ACHN (cell line): ENCODE data around the gene IFIT5.
"Not testable (repeated sequence)": the region's sequence is repeated elsewhere in the genome, so short reads cannot be mapped to it uniquely, and the experiment has no call there.

Experiments used
- DNase-seq: peaks from one replicate; pipeline ENCODE4 v3.0.0-alpha.2; 2015
- in situ Hi-C: cut with HindIII; loops from 2 replicates; pipeline ENCODE4 v1.10.0; 2017; ENCODE audit warnings: low sequenced_read_pairs, low pct_ligation_motif_present, low pct_unique_long_range_greater_than_20kb

The IFIT5 gene

GRCh38 chr10:89416465-89416864, 2.1 kb downstream of the IFIT5 start:
- in situ Hi-C loops = loop anchor here (25.0 kb wide), 1 partner anchor 146 kb away; no protein-coding TSS in a partner anchor
- DNase-seq = no peak

GRCh38 chr10:89419548-89419947, 5.2 kb downstream of the IFIT5 start:
- in situ Hi-C loops = loop anchor here (25.0 kb wide), 1 partner anchor 143 kb away; no protein-coding TSS in a partner anchor
- peak; percentile 69 for DNase-seq

- no peak for DNase-seq
- in situ Hi-C loops = loop anchor here (25.0 kb wide), 1 partner anchor 141 kb away; no protein-coding TSS in a partner anchor
Measured at GRCh38 chr10:89421018-89421476, 6.7 kb downstream of the IFIT5 start.

DNA sequence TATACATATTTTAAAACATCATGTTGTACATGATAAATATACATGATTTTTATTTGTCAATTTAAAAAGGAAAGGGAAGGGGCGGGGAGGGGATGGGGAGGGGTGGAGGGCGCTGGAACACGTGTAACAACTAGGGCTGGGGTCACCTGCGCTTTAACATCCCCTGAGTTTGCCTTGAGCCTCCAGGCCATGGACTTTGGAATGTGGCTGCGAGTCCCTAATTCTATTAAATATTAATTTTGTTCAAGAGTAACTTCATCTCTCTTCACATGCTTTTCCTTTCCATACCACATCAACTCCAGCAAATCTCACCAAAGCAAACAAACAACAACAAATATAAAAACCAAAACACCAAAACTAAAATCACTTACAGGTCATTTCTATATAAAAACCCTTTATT, 10.6 kb downstream of the IFIT5 start:
- in situ Hi-C loops = loop anchor here (25.0 kb wide), 1 partner anchor 137 kb away; no protein-coding TSS in a partner anchor

DNA sequence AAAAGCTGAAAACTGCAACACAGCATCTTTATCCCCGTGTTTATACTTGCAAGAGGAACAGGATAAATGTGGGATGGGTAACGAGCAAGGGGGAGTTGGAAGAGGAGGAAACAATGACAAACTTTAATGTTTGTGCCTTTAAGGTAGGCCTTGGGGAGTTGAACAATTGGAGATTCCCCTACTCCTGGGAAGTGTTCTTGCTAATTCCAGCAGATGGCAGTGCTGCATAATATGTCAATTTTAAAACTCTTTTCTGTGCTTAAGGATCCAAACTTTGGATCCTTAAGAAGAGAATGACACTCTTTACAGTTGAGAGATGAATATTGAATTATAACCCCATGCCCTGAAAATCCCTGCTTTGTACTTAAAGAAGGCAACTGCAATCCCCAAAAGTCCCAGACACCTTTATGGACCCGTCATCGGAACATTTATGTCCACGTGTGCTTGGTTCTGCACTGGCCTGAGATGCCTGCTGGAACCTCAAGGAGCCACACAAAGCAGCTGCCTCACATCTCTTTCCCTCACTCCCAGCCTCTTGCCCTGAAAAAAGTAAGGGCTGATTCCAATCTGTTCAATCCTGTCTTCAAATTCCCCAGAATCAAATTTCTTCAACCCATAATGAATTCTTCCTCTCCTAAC, 12.0 kb downstream of the IFIT5 start:
- DNase-seq = peak; percentile 77
- in situ Hi-C loops = no loop called here

More for the DNA sequence above, 10.6 kb downstream of the IFIT5 start:
- no peak for DNase-seq

DNA sequence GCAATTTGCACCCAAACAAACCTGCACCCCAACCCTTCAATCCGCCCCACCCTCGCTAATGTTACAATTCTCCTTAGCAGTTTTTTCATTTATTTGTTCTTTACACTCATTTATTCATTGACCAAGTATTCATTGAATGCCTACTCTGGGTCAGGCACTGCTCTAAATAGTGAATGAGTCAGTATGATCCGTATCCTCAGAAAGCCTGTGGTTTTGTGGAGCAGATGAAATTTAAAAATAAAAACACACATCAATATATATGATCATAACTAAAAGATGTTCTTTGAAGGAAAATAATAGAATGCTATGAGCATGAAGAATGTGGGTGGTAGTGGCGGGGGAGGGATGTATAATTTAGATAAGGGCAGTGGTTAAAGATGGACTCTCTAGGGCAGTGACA, 13.3 kb downstream of the IFIT5 start:
- in situ Hi-C loops = no loop called here
- peak; percentile 66 for DNase-seq

- no peak for DNase-seq
- in situ Hi-C loops = no loop called here
Measured at GRCh38 chr10:89428877-89429276, 14.5 kb downstream of the IFIT5 start.

GRCh38 chr10:89431977-89432376, 17.6 kb downstream of the IFIT5 start:
- in situ Hi-C loops = no loop called here
- DNase-seq = peak; percentile 91

DNA sequence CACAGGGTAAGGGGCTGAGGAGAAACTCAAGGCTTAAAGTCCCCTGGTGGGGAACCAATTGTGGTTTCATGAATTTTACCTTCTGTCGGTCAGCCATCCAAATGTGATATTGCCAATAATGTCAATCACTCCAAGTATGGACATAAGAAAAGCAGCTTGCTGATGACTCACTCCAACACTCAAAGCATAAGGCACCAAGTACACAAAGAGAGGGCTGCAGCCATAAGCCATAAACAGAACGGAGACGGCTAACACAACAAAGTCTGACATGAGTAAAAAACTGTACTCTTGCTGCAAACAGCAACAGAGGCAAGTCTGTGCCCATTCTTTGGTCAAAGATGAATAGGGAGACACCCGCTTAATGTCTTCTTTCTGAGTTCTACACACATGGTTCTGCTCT, 24.2 kb downstream of the IFIT5 start:
- no peak for DNase-seq
- in situ Hi-C loops = no loop called here

DNA sequence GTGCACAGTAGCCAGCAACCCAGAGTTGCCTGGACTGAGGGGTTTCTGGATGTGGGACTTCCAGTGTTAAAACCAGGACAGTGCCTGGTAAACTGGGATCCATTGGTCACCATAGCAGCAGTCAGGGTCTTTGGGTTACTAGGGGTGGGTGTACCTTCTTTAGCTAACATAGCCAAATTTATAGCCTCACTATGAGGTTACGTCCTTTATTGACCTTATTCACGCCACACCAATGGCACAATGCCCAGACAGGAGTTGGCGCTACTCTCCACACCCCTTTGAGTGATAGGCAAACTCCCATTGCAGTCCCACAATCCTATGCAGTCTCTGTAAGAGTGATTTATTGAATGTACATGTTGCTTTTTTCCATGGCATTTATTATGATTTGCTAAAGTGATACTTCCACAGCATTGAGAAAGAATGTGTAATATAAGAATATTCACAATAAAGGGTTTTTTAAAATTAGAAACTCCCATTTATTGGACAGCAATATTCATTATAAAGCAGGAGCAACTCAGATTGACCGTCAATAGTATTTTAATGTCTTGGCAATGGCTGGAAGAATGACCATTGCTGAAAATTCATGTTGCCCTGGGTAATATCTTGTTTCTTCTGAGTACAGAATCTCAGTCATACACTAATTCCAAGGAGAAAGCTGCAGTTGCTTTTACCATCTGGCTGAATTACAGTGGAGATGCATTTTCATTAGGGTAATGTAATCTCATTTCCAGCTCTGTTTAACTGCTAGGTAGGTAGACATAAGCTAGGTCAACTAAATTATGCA, 26.1 kb downstream of the IFIT5 start:
- DNase-seq = no peak
- in situ Hi-C loops = no loop called here

- in situ Hi-C loops = no loop called here
- DNase-seq = no peak
Measured at GRCh38 chr10:89442289-89442688, 27.9 kb downstream of the IFIT5 start.

GRCh38 chr10:89444819-89445218, 30.5 kb downstream of the IFIT5 start:
- DNase-seq, in situ Hi-C loops: not testable (repeated sequence)

DNA sequence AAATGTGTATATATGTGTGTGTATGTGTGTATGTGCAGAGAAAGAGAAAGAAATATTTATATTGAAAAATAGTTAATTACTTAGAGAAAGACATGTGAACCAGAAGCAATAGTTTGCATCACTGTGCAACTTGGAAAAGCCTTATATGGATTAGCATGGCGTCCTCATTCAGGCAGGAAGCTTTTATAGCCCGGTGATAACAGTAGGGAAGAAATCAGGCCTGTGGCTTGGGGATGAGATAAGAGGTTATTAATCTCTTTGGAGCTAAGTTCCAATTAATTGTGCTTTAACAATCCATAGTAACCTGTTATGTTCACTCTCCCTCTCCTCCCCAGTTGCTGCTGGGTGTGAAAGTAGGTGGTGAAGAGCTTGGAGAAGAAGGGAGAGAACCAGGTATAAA, 36.5 kb downstream of the IFIT5 start:
- DNase-seq = no peak
- in situ Hi-C loops = no loop called here

GRCh38 chr10:89452193-89452592, 37.8 kb downstream of the IFIT5 start:
- DNase-seq = no peak
- in situ Hi-C loops = no loop called here

DNA sequence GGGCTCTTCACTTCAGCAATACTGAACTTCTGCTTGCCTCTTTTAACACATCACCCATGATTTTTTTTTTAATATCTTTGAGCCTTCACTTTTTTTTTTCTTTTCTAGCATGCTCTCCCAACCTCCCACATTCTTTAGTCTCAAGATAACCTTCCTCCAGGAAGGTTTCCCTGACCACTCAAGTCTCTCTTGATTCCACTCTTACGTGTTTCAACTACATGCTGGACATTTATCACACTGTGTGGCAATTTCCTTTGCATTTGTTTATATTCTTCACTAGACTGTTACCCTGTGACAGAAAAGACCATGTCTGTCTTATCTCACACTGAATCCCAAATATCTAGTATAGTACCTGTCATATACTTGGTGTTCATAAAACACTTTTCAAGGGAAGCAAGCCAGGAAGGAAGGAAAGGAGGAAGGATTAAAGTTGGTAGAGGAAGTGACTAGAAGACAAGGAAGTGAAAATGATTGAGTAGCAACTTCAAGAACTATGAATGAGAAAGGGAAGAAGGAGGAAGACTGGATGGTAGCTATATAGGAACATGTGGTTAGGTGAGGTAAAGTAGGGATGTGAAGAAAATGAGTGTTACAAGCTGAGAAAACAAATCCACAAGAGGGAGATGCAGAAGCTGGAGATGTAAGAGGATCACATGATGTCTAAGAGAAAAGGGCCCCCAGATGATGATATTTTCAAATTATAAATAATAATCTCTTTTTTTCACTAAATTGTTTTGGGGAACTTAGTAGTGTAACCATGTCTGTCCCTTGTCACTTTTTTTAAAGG, 40.4 kb downstream of the IFIT5 start:
- in situ Hi-C loops = no loop called here
- DNase-seq = no peak

DNA sequence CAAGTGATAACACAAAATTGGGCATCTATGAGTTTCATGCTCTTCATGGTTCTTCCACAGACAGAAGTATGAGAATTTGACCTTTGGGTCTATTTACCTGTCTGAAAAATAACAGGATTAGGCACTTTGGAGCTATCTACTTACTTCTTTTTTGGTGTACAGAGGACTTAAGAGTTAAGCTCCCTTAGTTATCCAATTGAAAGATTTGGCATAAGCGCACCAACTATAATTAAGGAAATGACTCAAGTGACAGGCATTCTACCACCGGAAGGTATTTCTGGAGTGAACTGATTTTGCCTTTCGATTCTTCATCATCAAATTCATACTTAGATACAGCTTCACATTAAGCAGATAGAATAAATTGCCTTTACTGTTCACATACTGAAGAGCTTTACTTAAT, 43.9 kb downstream of the IFIT5 start:
- peak; percentile 80 for DNase-seq
- in situ Hi-C loops = no loop called here

DNA sequence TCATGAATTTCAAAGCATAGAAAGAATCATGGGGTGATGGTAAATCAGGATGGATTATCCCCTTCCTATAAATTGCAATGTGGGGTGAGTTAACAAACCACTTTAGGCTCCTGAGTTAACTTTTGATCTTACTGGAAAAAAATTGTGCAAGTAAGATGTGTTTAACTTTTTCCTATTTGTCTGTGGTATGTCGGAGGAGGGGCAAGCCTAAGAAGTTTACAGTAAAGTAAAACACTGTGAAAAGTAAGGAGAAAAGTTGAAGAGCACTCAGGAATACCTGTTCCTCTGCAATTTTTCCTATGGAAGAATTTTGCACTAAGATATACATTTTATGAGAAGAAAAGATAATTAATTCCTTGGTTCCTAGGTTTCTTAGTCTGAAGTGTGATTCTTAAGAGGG, 44.4 kb downstream of the IFIT5 start:
- peak; percentile 10 for DNase-seq
- in situ Hi-C loops = no loop called here

DNA sequence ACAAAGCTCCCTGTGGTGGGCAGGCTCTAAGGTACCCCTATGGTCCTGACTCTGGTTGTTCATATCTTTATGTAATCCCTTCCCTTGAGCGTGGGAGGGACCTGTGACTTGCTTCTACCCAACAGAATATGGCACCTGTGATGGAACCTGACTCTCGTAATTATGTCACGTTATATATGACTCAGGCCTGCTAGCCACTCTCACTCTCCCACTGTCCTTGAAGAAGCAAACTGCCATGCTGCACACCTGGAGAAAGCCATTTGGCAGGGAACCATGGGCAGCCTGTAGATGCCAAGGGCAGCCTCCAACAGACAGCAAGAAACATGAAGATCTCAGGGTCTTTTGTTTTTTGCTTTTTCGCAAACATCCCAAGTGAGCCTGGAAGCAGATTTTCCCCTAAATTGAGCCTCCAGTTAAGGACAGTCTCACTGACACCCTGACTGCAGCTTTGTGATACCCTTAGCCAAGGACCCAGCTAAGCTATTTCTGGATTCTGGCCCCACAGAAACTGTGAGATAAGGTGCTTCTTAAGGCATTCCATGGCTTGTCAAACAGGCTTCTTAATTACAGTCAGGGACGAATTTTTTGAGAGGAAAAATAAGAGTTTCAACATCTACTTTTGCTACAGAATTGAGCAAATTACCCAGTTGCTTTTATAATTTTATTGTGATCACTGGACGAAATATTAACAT, 49.6 kb downstream of the IFIT5 start:
- DNase-seq = no peak
- in situ Hi-C loops = no loop called here
